GM20000 (cell line): ENCODE measurements around the gene TXN.

Source experiments
- DNase-seq: peaks from one replicate; pipeline ENCODE4 v3.0.0; 2012; ENCODE audit warnings: low spot score
- TF ChIP-seq, protein P1 (sequence below): IDR thresholded peaks from 2 replicates; pipeline ENCODE4 v1.5.1; 2012; ENCODE audit warnings: mild to moderate bottlenecking, control low read depth; ENCODE audit errors: extremely low read depth, missing control alignments

The TXN gene

GRCh38 chr9:110270211-110270995, 14.1 kb upstream of the TXN start:
- TF ChIP-seq, protein P1, sequence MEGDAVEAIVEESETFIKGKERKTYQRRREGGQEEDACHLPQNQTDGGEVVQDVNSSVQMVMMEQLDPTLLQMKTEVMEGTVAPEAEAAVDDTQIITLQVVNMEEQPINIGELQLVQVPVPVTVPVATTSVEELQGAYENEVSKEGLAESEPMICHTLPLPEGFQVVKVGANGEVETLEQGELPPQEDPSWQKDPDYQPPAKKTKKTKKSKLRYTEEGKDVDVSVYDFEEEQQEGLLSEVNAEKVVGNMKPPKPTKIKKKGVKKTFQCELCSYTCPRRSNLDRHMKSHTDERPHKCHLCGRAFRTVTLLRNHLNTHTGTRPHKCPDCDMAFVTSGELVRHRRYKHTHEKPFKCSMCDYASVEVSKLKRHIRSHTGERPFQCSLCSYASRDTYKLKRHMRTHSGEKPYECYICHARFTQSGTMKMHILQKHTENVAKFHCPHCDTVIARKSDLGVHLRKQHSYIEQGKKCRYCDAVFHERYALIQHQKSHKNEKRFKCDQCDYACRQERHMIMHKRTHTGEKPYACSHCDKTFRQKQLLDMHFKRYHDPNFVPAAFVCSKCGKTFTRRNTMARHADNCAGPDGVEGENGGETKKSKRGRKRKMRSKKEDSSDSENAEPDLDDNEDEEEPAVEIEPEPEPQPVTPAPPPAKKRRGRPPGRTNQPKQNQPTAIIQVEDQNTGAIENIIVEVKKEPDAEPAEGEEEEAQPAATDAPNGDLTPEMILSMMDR = no peak
- no peak for DNase-seq

DNA sequence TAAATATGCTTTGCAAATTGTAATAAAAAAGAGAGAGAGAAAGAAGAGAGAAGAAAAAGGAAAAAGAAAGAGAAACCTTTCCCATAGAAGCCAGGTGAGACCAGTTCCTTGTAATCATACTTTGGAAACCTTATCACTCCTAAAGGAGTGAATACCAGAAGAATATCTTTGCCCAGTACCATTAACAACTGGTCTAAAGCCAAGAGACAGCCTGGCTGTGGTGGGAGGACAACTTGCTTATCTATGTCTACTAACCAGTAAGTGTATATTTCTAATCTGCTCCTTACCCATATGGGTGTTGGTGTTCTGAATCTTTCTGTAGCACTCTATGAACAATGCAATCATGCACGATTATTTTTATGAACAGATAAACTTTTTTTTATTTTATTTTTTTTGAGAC, 10.5 kb upstream of the TXN start:
- TF ChIP-seq, protein P1 = no peak
- DNase-seq = no peak

GRCh38 chr9:110261632-110262031, 5.3 kb upstream of the TXN start:
- DNase-seq = no peak
- TF ChIP-seq, protein P1 = no peak

GRCh38 chr9:110260911-110261310, 4.6 kb upstream of the TXN start:
- no peak for DNase-seq
- TF ChIP-seq, protein P1 = no peak

GRCh38 chr9:110259566-110259965, 3.3 kb upstream of the TXN start:
- no peak for DNase-seq
- TF ChIP-seq, protein P1 = no peak

- TF ChIP-seq, protein P1 = no peak
- peak; percentile 46 for DNase-seq
Measured at GRCh38 chr9:110258690-110259091, 2.4 kb upstream of the TXN start.

DNA sequence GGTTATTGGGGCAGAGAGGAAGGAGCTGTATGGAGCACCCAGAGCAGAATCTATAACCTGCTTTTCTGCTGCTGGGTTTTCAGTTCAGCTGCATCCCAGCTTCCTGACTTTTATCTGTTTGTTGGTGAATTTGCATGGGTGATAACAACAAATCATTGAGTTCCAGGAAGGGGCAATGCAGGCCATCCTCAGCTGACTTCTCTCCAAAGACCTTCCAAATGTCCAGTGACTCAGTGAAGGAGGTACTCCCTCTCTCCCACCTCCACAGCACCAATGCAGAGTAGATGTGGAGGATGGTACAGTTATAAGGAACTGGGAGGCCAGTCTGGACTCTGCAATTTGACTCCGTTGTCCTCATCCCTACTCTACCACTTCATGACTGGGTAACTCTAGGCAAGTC, 1.6 kb upstream of the TXN start:
- TF ChIP-seq, protein P1 = no peak
- DNase-seq = no peak
